ENCODE data around the gene RTN4RL2. TPM values are rescaled to one million over a fixed set of nuclear protein-coding genes. Genes with fewer than 3 reads are reported as not detected.

The RTN4RL2 gene
- total RNA-seq, 4 donors from 2014 or later, result 1.2 TPM; not detected in 3

- H3K4me1 ChIP-seq, result peaks cover 0 to 30% (median 24%) of the 10 kb centered on the region in 4 donors
- H3K4me3 ChIP-seq, result peak within 1 kb of the TSS; percentile 43 to 64 (median 52)
- peak in 1 of 2 donors; percentile 29 for TF ChIP-seq POLR2A (IDR thresholded peaks at IDR 0.05)
- no peak for TF ChIP-seq CTCF (IDR thresholded peaks at IDR 0.05)
Measured at GRCh38 chr11:57426929-57427726, 33.2 kb upstream of the RTN4RL2 start, which contains the start of gene SLC43A3. TSS of gene SLC43A3 (minus strand) at chr11:57427121. CDS start at chr11:57426172, 949 bp downstream.

GRCh38 chr11:57427727-57428082 lies 32.6 kb upstream of the RTN4RL2 start:
- DNase-seq, result peak in 1 of 3 donors; percentile 71
- H3K9me3 ChIP-seq, result no peaks in the 10 kb centered on the region
- peaks cover 0 to 30% (median 24%) of the 10 kb centered on the region in 4 donors for H3K4me1 ChIP-seq
- H3K27ac ChIP-seq, result peak overlapping the region; percentile 83 to 86 (median 84)
- no peak overlapping the region for H3K4me3 ChIP-seq
- no peak for TF ChIP-seq POLR2A (IDR thresholded peaks at IDR 0.05)
- no peaks in the 10 kb centered on the region for H3K27me3 ChIP-seq
- H3K36me3 ChIP-seq, result no peaks in the 10 kb centered on the region

More at GRCh38 chr11:57426929-57427726, 33.2 kb upstream of the RTN4RL2 start, which contains the start of gene SLC43A3:
- H3K27ac ChIP-seq, result peak within 1 kb of the TSS; percentile 83 to 86 (median 84)
- no peaks in the 10 kb centered on the region for H3K27me3 ChIP-seq
- H3K36me3 ChIP-seq, result no peaks in the 10 kb centered on the region
- H3K9me3 ChIP-seq, result no peaks in the 10 kb centered on the region
- DNase-seq, result peak; percentile 65 to 84 (median 73)

GRCh38 chr11:57428643-57429042 lies 31.7 kb upstream of the RTN4RL2 start:
- no peak for DNase-seq
- no peak for TF ChIP-seq POLR2A (IDR thresholded peaks at IDR 0.05)
- no peak for TF ChIP-seq CTCF (IDR thresholded peaks at IDR 0.05)
- H3K4me3 ChIP-seq, result no peak overlapping the region
- peaks cover 0 to 30% (median 24%) of the 10 kb centered on the region in 4 donors for H3K4me1 ChIP-seq
- no peaks in the 10 kb centered on the region for H3K27me3 ChIP-seq
- H3K27ac ChIP-seq, result no peak overlapping the region
- no peaks in the 10 kb centered on the region for H3K36me3 ChIP-seq
- H3K9me3 ChIP-seq, result no peaks in the 10 kb centered on the region

GRCh38 chr11:57429946-57430345 lies 30.4 kb upstream of the RTN4RL2 start:
- H3K4me1 ChIP-seq, result peaks cover 0 to 17% (median 14%) of the 10 kb centered on the region in 4 donors
- no peak for DNase-seq

GRCh38 chr11:57430952-57431351 lies 29.4 kb upstream of the RTN4RL2 start:
- Histone ChIP-seq H3K27ac (no peak overlapping the region), H3K9me3 (no peaks in the 10 kb centered on the region), H3K36me3 (no peaks in the 10 kb centered on the region), H3K4me3 (no peak overlapping the region), H3K4me1 (peaks cover 0 to 8% (median 6%) of the 10 kb centered on the region in 4 donors), H3K27me3 (no peaks in the 10 kb centered on the region)
- no peak for DNase-seq
- TF ChIP-seq CTCF (IDR thresholded peaks at IDR 0.05), result no peak
- no peak for TF ChIP-seq POLR2A (IDR thresholded peaks at IDR 0.05)

More at GRCh38 chr11:57429946-57430345, 30.4 kb upstream of the RTN4RL2 start:
- Histone ChIP-seq H3K9me3 (no peaks in the 10 kb centered on the region), H3K4me3 (no peak overlapping the region), H3K27ac (no peak overlapping the region), H3K36me3 (no peaks in the 10 kb centered on the region), H3K27me3 (no peaks in the 10 kb centered on the region)
- TF ChIP-seq CTCF (IDR thresholded peaks at IDR 0.05) (no peak), POLR2A (IDR thresholded peaks at IDR 0.05) (no peak)

- Histone ChIP-seq H3K9me3 (no peaks in the 10 kb centered on the region), H3K27ac (peak overlapping the region in 1 of 4 donors; percentile 15), H3K36me3 (no peaks in the 10 kb centered on the region), H3K4me3 (no peak overlapping the region), H3K27me3 (no peaks in the 10 kb centered on the region), H3K4me1 (peaks cover 0 to 4% (median 1%) of the 10 kb centered on the region in 4 donors)
- no peak for DNase-seq
- no peak for TF ChIP-seq POLR2A (IDR thresholded peaks at IDR 0.05)
- no peak for TF ChIP-seq CTCF (IDR thresholded peaks at IDR 0.05)
Measured at GRCh38 chr11:57432149-57432561, 28.2 kb upstream of the RTN4RL2 start.
